ENCODE results near the gene LARP4B.
A peak's percentile ranks its signal among the peaks of the same experiment; 100 is the strongest.

LARP4B gene

GRCh38 chr10:794382-794956 is 137.0 kb downstream of the LARP4B start:
- no peaks in the 10 kb centered on the region; the same call in 1 of the 2 replicates for H3K9me3 ChIP-seq (ENCODE audit: control insufficient read depth, insufficient read depth, low read depth, low read length)
- ChIA-PET POLR2A (no interaction called here), CTCF (no interaction called here)
- no peaks in the 10 kb centered on the region for H3K4me1 ChIP-seq (ENCODE audit: control insufficient read depth, insufficient read depth, low read length)
- no peak overlapping the region for H3K4me3 ChIP-seq (ENCODE audit: low read depth, low read length)
- H3K36me3 ChIP-seq (ENCODE audit: control insufficient read depth in 2 of 2, insufficient read depth in 1 of 2, low read length in 2 of 2), result peaks cover 0 to 5% of the 10 kb centered on the region in 2 experiments; a peak in 2 of 3 replicates
- no peak for TF ChIP-seq ZNF626 (tag by site-specific recombination; IDR thresholded peaks at IDR 0.05)
- peak; percentile 29; the same call in 1 of the 2 replicates for TF ChIP-seq ZNF654 (tag by site-specific recombination; IDR thresholded peaks at IDR 0.05; ENCODE audit: low read depth)
- no peak for TF ChIP-seq ZNF530 (tag by site-specific recombination; IDR thresholded peaks at IDR 0.05; ENCODE audit: low read depth)
- peak; percentile 15; the same call in 1 of the 2 replicates for TF ChIP-seq CTCF (tag by site-specific recombination; IDR thresholded peaks at IDR 0.05)
- TF ChIP-seq ZNF175 (tag by site-specific recombination; IDR thresholded peaks at IDR 0.05), result no peak
- TF ChIP-seq ZSCAN5A (tag by site-specific recombination; IDR thresholded peaks at IDR 0.05), result no peak
- TF ChIP-seq ZFP41 (tag by site-specific recombination; IDR thresholded peaks at IDR 0.05; ENCODE audit: borderline replicate concordance), result no peak
- TF ChIP-seq MZF1 (tag by site-specific recombination; IDR thresholded peaks at IDR 0.05; ENCODE audit: borderline replicate concordance), result no peak
- TF ChIP-seq ZNF211 (tag by site-specific recombination; IDR thresholded peaks at IDR 0.05; ENCODE audit: low read depth), result no peak
- TF ChIP-seq ZNF843 (tag by site-specific recombination; IDR thresholded peaks at IDR 0.05), result no peak
- TF ChIP-seq SP7 (tag by site-specific recombination; IDR thresholded peaks at IDR 0.05), result no peak
- H3K27ac ChIP-seq (ENCODE audit: extremely low read depth, low read depth, low read length), result no peak overlapping the region

GRCh38 chr10:792792-793100 is 138.8 kb downstream of the LARP4B start:
- Histone ChIP-seq H3K36me3 (ENCODE audit: control insufficient read depth in 2 of 2, insufficient read depth in 1 of 2, low read length in 2 of 2) (peaks cover 0 to 5% of the 10 kb centered on the region in 2 experiments; a peak in 1 of 3 replicates), H3K4me3 (ENCODE audit: low read depth, low read length) (no peak overlapping the region), H3K4me1 (ENCODE audit: control insufficient read depth, insufficient read depth, low read length) (no peaks in the 10 kb centered on the region), H3K27ac (ENCODE audit: extremely low read depth, low read depth, low read length) (no peak overlapping the region), H3K9me3 (ENCODE audit: control insufficient read depth, insufficient read depth, low read depth, low read length) (no peaks in the 10 kb centered on the region; the same call in 1 of the 2 replicates)
- TF ChIP-seq ZNF311 (tag by site-specific recombination; IDR thresholded peaks at IDR 0.05; ENCODE audit: borderline replicate concordance), result no peak
- no peak for TF ChIP-seq ZNF785 (tag by site-specific recombination; IDR thresholded peaks at IDR 0.05)
- no peak for TF ChIP-seq ZSCAN18 (tag by site-specific recombination; IDR thresholded peaks at IDR 0.05)
- no peak for TF ChIP-seq ZNF214 (tag by site-specific recombination; IDR thresholded peaks at IDR 0.05; ENCODE audit: borderline replicate concordance)
- no peak for TF ChIP-seq ZNF610 (tag by site-specific recombination; IDR thresholded peaks at IDR 0.05; ENCODE audit: borderline replicate concordance)
- no peak for TF ChIP-seq ZBTB20 (tag by site-specific recombination; IDR thresholded peaks at IDR 0.05)
- TF ChIP-seq ZNF530 (tag by site-specific recombination; IDR thresholded peaks at IDR 0.05; ENCODE audit: low read depth), result no peak
- no peak for TF ChIP-seq ZNF174 (tag by site-specific recombination; IDR thresholded peaks at IDR 0.05)
- no peak for TF ChIP-seq ZNF670 (tag by site-specific recombination; IDR thresholded peaks at IDR 0.05; ENCODE audit: low read depth)
- no peak for TF ChIP-seq ZNF580 (tag by site-specific recombination; IDR thresholded peaks at IDR 0.05)
- no peak for TF ChIP-seq SP2 (tag by site-specific recombination; IDR thresholded peaks at IDR 0.05)
- TF ChIP-seq ZNF768 (tag by site-specific recombination; IDR thresholded peaks at IDR 0.05), result no peak
- TF ChIP-seq KLF16 (tag by site-specific recombination; IDR thresholded peaks at IDR 0.05), result no peak
- TF ChIP-seq ZXDB (tag by site-specific recombination; IDR thresholded peaks at IDR 0.05), result no peak
- no peak for TF ChIP-seq ZNF707 (tag by site-specific recombination; IDR thresholded peaks at IDR 0.05)
- TF ChIP-seq PRDM4 (tag by site-specific recombination; IDR thresholded peaks at IDR 0.05), result no peak
- CTCF ChIA-PET, result no interaction called here
- POLR2A ChIA-PET, result no interaction called here
